ENCODE measurements around the gene TMBIM1. TPM values are rescaled to one million over a fixed set of nuclear protein-coding genes. Genes with fewer than 3 reads are reported as not detected.

TMBIM1 gene
- total RNA-seq, 1 donor from 2014 or later = 656 TPM

DNA sequence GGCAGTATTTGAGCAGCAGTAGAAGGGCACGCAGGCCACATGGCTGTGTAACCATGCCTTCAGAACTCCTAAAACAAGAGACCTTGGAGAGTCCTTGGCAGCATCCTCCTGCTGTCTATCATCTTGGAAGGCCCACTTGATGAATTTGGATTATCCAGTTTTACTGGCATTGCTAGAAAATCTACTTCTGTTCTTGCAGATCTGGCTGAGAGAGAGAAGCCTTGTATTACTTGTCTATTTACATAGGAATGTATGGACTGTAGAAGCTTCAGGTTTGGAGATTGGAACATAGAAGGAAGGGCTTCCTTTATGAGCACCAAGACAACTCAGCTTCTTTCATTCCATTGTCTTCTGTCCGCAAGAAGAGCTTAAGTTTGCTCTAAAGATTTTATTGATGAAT is 47.6 kb downstream of the TMBIM1 start:
- DNase-seq (ENCODE audit: low read depth) (no peak), FAIRE-seq (no peak)
- H3K27me3 ChIP-seq (ENCODE audit: control insufficient read depth, insufficient read depth, low read length) = no peaks in the 10 kb centered on the region
- H3K4me3 ChIP-seq (ENCODE audit: low read depth, low read length) = no peak overlapping the region
- peaks cover 46% of the 10 kb centered on the region for H3K36me3 ChIP-seq (ENCODE audit: control insufficient read depth, insufficient read depth, low read length)
- TF ChIP-seq, protein P1, sequence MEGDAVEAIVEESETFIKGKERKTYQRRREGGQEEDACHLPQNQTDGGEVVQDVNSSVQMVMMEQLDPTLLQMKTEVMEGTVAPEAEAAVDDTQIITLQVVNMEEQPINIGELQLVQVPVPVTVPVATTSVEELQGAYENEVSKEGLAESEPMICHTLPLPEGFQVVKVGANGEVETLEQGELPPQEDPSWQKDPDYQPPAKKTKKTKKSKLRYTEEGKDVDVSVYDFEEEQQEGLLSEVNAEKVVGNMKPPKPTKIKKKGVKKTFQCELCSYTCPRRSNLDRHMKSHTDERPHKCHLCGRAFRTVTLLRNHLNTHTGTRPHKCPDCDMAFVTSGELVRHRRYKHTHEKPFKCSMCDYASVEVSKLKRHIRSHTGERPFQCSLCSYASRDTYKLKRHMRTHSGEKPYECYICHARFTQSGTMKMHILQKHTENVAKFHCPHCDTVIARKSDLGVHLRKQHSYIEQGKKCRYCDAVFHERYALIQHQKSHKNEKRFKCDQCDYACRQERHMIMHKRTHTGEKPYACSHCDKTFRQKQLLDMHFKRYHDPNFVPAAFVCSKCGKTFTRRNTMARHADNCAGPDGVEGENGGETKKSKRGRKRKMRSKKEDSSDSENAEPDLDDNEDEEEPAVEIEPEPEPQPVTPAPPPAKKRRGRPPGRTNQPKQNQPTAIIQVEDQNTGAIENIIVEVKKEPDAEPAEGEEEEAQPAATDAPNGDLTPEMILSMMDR (IDR thresholded peaks at IDR 0.05; ENCODE audit: insufficient read depth, low read length, severe bottlenecking) = no peak

DNA sequence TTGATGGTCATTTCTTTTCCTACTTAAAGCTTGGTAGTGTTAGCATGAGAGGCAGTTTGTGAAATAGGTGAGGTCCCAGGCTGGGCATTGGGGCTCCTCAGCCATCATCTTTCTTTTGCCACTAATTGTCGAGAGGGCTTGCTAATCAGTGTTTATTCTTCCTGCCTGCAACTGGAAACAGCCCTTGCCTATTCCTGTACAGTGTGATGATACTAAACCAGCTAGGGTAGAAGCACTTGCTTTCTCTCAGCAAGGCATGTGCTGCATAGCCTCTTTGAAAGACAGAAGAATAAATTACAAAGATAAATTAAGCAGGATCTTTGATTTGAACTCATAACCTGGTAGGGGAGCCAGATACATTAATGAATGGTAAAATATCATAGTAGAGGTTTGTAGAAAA is 48.1 kb downstream of the TMBIM1 start:
- H3K27me3 ChIP-seq (ENCODE audit: control insufficient read depth, insufficient read depth, low read length) = no peaks in the 10 kb centered on the region
- FAIRE-seq (no peak), DNase-seq (ENCODE audit: low read depth) (no peak)
- H3K36me3 ChIP-seq (ENCODE audit: control insufficient read depth, insufficient read depth, low read length) = peaks cover 44% of the 10 kb centered on the region
- no peak overlapping the region for H3K4me3 ChIP-seq (ENCODE audit: low read depth, low read length)
- TF ChIP-seq, protein P1 (IDR thresholded peaks at IDR 0.05; ENCODE audit: insufficient read depth, low read length, severe bottlenecking) = no peak

DNA sequence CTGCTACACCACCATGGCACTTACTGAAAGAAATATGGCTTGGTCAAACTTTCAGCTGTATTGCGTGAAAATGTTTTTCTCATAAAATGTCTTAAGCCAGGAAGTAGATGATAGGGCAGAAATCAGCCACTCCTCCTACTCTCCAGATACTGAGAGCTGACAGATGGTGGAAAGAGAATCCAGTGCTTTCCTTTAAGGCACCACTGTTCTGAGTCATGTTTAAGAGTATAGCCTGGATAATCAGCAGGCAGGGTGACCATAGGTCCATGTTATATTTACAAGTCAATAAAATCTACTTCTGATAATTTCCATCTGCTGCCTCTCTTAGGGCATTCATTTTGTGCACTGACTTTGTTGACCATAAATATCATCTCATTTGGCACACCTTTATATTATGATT is 53.4 kb downstream of the TMBIM1 start:
- TF ChIP-seq, protein P1 (IDR thresholded peaks at IDR 0.05; ENCODE audit: insufficient read depth, low read length, severe bottlenecking) = no peak
- Histone ChIP-seq H3K36me3 (ENCODE audit: control insufficient read depth, insufficient read depth, low read length) (peaks cover 37% of the 10 kb centered on the region), H3K27me3 (ENCODE audit: control insufficient read depth, insufficient read depth, low read length) (no peaks in the 10 kb centered on the region), H3K4me3 (ENCODE audit: low read depth, low read length) (no peak overlapping the region)
- FAIRE-seq = no peak
- no peak for DNase-seq (ENCODE audit: low read depth)

DNA sequence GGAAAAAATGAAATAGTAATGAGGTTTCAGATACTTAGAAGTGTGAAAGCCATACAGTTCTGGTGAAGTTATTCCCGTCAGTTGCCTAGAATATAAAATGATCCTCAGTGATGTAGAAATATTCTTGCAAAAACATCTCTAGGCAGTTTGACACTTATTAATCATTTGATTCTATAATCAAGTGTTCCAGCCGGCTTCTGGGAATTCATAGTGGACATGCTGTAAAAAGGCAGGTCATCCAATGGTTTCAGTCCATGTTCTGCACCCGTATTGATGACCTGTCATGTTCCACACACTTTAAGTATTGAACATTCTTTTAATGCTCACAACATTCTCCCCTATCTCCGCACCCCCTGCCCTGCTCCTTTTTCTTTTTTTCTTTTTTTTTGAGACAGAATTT is 55.5 kb downstream of the TMBIM1 start:
- H3K4me3 ChIP-seq (ENCODE audit: low read depth, low read length) = no peak overlapping the region
- H3K36me3 ChIP-seq (ENCODE audit: control insufficient read depth, insufficient read depth, low read length) = peaks cover 32% of the 10 kb centered on the region
- FAIRE-seq (no peak), DNase-seq (ENCODE audit: low read depth) (no peak)
- TF ChIP-seq, protein P1 (IDR thresholded peaks at IDR 0.05; ENCODE audit: insufficient read depth, low read length, severe bottlenecking) = no peak
- no peaks in the 10 kb centered on the region for H3K27me3 ChIP-seq (ENCODE audit: control insufficient read depth, insufficient read depth, low read length)

DNA sequence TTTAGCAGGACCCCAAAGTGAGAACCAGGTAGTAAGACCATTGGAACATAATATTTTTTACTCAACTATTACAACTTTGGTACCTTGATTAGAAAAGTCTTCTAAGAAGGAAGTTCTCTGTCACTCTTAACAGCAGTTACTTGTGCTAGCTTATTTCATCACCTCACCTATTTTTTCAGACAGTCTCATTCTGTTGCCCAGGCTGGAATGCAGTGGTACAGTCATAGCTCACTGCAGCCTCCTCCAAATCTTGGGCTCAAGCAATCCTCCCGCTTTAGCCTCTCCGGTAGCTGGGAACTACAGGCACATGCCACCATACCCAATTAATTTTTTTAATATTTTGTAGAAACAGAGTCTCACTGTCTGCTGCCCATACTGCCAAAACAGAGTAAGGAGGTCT is 57.3 kb downstream of the TMBIM1 start:
- H3K36me3 ChIP-seq (ENCODE audit: control insufficient read depth, insufficient read depth, low read length) = peaks cover 35% of the 10 kb centered on the region
- FAIRE-seq (no peak), DNase-seq (ENCODE audit: low read depth) (no peak)
- no peak overlapping the region for H3K4me3 ChIP-seq (ENCODE audit: low read depth, low read length)
- TF ChIP-seq, protein P1 (IDR thresholded peaks at IDR 0.05; ENCODE audit: insufficient read depth, low read length, severe bottlenecking) = no peak
- H3K27me3 ChIP-seq (ENCODE audit: control insufficient read depth, insufficient read depth, low read length) = no peaks in the 10 kb centered on the region

DNA sequence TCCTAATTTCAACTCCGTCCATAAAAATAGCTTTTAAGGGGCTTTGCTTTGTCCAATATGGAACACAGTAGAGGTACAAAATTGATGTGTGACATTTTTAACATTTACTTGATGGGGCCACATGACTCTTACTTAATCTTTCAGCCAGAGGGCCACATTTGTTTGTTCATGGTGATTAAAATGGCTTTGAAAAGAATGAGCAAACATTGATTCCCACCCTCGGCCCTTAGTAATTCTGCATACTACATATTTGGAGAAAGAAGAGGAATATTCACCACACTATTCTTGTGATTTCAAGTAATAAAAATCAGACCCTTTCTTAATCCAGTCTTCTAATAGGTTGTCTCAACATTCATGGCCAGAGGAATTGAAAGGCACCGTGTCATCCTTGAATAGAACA is 57.8 kb downstream of the TMBIM1 start:
- TF ChIP-seq, protein P1 (IDR thresholded peaks at IDR 0.05; ENCODE audit: insufficient read depth, low read length, severe bottlenecking) = no peak
- FAIRE-seq (no peak), DNase-seq (ENCODE audit: low read depth) (no peak)
- Histone ChIP-seq H3K4me3 (ENCODE audit: low read depth, low read length) (no peak overlapping the region), H3K27me3 (ENCODE audit: control insufficient read depth, insufficient read depth, low read length) (no peaks in the 10 kb centered on the region), H3K36me3 (ENCODE audit: control insufficient read depth, insufficient read depth, low read length) (peaks cover 36% of the 10 kb centered on the region)
